Omental fat pad (tissue), 4 donors: ENCODE data around the gene TMEM205. TPM values are rescaled to one million over a fixed set of nuclear protein-coding genes. Genes with fewer than 3 reads are reported as not detected.

ENCODE experiments used
- ATAC-seq: fragments of 150-250 bp; one replicate; pipeline ENCODE4 v1.9.1; 2016; ENCODE audit warnings: mild to moderate bottlenecking, moderate library complexity; ENCODE audit not compliant: low FRiP score
- DNase-seq: peaks from one replicate; pipeline ENCODE4 v3.0.0-alpha.2; 2019; ENCODE audit warnings: low spot score
- total RNA-seq, 4 donors: library from RNA; depleted of rRNA; stranded (reverse); fragments of >200 nt; gene quantifications; one replicate each; pipeline ENCODE4 v1.1.0, GENCODE V29; 2016
- TF ChIP-seq, protein P1 (sequence below), 3 donors: fragments of 450-650 bp; IDR thresholded peaks; one replicate each; pipeline ENCODE4 v1.5.1; 2016 to 2017; ENCODE audit warnings: antibody characterized with exemption in 3 of 3, mild to moderate bottlenecking in 3 of 3, moderate library complexity in 2 of 3

The TMEM205 gene
- total RNA-seq, 4 donors from 2014 or later = 144 to 252 (median 185) TPM

DNA sequence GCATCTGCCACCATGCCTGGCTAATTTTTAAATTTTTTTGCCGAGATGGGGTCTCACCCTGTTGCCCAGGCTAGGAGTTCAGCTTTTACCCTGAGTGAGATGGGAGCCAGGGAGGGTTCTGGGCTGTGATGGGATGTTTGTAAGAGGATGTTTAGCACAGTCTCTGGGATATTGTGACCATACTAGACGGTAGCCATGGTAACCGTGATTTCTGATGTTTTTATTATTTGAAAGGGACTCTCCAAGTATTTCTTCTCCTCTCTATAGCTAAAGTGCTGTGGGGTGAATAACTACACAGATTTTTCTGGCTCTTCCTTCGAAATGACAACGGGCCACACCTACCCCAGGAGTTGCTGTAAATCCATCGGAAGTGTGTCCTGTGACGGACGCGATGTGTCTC, 39.7 kb downstream of the TMEM205 start:
- TF ChIP-seq, protein P1, sequence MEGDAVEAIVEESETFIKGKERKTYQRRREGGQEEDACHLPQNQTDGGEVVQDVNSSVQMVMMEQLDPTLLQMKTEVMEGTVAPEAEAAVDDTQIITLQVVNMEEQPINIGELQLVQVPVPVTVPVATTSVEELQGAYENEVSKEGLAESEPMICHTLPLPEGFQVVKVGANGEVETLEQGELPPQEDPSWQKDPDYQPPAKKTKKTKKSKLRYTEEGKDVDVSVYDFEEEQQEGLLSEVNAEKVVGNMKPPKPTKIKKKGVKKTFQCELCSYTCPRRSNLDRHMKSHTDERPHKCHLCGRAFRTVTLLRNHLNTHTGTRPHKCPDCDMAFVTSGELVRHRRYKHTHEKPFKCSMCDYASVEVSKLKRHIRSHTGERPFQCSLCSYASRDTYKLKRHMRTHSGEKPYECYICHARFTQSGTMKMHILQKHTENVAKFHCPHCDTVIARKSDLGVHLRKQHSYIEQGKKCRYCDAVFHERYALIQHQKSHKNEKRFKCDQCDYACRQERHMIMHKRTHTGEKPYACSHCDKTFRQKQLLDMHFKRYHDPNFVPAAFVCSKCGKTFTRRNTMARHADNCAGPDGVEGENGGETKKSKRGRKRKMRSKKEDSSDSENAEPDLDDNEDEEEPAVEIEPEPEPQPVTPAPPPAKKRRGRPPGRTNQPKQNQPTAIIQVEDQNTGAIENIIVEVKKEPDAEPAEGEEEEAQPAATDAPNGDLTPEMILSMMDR (IDR thresholded peaks at IDR 0.05) = no peak
- ATAC-seq = no peak

DNA sequence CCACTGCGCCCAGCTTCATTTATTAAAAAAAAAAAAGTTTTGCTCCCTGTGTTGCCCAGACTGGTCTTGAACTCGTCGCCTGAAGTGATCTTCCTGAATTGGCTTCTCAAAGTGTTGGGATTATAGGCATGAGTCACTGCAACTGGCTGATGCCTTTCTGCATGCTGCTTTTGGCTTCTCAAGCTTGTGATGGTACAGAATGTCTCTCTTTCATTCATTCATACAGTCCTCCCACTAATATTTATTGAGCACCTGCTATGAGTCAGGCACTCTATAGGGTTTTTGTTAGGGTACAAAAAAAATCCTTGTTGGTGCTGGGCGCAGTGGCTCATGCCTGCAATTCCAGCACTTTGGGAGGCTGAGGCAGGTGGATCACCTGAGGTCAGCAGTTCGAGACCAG, 41.1 kb downstream of the TMEM205 start:
- no peak for ATAC-seq
- TF ChIP-seq, protein P1 (IDR thresholded peaks at IDR 0.05) = no peak
- DNase-seq = no peak

More for the DNA sequence above, 39.7 kb downstream of the TMEM205 start:
- DNase-seq = no peak

DNA sequence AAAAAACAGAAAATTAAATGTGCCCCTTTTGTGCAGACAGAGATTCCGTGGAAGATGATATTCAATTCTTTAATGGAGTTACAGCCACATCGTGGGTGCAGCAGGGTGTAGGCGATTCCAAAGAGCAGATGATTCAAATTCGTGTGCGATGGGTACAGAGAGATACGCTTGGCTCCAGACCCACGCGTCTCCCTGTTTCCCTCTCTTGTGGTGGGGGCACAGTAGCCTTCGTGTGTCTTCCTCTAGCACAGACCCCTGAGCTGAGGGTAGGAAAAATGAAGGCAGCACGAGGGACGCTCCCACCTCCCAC, 45.3 kb downstream of the TMEM205 start:
- ATAC-seq = no peak
- TF ChIP-seq, protein P1 (IDR thresholded peaks at IDR 0.05) = no peak
- DNase-seq = no peak

DNA sequence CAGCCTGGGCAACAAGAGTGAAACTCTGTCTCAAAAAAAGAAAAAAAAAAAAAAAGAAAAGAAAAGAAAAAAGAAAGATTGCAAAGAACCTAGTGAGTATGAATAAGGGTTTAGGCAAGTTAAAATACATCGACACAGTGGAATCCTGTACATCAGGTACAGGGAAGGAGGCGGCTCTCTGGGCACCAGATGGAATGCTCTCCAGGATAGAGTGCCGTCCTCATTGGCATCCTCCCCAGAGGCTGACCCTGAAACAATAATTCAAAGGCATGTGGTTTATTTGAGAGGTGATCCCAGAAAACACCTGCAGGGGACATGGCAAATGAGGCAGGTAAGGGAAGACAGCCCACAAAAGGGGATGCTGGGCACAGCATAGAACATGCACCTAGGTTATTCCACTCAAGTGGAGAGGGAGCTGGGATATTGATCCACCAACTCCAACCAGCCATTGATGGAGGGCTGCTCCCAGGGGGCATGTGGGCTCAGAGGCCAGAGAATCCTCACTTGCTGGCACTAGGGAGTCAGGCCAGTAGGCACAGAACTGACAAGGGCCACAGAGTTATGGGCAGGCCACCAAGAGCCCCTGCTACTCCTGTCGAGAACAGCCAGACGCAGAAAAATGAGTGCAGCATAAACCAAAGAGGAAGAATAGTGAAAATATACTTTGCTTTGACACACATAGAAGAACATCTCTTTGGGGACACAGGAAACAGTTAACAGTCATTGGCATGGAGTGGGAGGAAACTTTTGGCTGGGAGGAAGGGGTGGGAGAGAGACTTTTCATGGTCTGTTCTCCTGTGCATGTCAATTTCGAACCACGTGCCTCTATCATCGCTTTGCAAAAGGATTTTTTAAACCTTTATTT, 45.9 kb downstream of the TMEM205 start:
- DNase-seq (no peak), ATAC-seq (no peak)
- TF ChIP-seq, protein P1 (IDR thresholded peaks at IDR 0.05) = no peak

DNA sequence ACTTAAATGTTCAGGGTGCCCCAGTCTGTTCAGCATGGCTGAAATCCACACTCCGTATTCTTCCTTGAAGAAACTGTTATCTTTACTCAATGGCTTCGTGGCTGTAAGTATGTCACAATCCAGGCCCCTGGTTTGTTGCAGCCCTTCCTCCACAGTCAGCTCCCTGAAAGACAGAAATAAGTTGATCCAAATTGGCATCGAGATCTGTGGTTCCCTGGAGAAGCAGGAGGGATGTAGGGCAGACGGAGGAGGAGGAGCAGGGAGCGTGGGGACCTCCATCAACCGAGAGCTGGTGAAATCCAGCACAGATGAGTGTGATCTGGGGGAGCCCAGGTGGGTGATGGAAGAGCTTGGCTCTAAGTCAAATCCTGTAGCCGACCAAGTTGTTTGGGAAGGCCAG, 49.8 kb downstream of the TMEM205 start:
- ATAC-seq = no peak
- TF ChIP-seq, protein P1 (IDR thresholded peaks at IDR 0.05) = no peak
- DNase-seq = no peak

DNA sequence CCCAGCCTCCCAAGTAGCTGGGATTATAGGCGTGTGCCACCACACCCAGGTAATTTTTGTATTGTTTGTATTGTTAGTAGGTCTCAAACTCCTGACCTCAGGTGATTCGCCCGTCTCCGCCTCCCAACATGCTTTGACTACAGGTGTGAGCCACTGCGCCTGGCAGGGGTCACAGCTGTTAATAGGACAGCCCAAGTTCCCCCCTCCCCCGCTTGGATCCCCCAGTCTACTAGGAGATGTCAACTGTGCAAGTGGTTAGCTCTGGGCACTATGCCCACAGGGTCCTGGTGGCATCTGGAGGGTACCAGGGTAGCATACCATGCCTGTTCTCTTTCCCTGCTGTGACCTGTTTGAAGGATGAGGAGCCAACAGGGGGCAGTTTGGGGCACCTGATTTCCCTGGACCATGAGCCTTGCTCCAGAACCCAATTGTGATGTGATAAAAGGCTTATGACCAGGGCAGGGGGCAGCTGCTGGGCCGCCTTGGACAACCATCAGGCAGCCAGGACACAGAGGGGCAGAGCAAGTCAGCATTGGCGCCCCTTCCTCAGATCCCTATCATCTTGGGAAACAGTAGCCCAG, 50.3 kb downstream of the TMEM205 start, which contains the start of gene TSPAN16:
Gene TSPAN16, plus strand, starts transcription at position 496 of the 581 bp plus-strand sequence. CDS start 138 bp downstream, outside the sequence.
- ATAC-seq (no peak), DNase-seq (no peak)
- TF ChIP-seq, protein P1 (IDR thresholded peaks at IDR 0.05) = no peak

DNA sequence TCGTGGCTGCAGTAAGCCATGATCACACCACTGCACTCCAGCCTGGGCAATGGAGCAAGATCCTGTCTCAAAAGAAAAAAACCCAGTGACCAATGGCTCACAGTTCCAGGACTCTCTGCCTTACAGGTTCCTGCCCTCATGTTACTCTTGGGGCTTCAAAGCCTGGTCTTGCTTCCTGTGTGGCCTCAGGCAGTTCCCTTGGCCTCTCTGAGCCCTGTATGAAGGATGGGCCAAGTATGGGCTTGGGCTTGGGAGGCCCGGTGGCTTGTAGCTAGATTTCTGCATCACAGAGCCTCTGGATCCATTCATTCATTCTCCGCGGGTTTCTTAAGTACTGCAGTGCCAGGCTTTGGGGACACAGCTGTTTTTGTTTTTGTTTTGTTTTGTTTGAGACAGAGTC, 50.9 kb downstream of the TMEM205 start:
- ATAC-seq = no peak
- TF ChIP-seq, protein P1 (IDR thresholded peaks at IDR 0.05) = no peak
- no peak for DNase-seq
